DMS53 treated with DMSO at 0.1 percent for 48 hours (cell line): ENCODE measurements around the gene ATAD5.

Experiments
- DNase-seq: peaks from one replicate; lab custom pipeline; 2025; ENCODE audit not compliant: unreplicated experiment; lab: John Stamatoyannopoulos, UW

ATAD5 gene

DNA sequence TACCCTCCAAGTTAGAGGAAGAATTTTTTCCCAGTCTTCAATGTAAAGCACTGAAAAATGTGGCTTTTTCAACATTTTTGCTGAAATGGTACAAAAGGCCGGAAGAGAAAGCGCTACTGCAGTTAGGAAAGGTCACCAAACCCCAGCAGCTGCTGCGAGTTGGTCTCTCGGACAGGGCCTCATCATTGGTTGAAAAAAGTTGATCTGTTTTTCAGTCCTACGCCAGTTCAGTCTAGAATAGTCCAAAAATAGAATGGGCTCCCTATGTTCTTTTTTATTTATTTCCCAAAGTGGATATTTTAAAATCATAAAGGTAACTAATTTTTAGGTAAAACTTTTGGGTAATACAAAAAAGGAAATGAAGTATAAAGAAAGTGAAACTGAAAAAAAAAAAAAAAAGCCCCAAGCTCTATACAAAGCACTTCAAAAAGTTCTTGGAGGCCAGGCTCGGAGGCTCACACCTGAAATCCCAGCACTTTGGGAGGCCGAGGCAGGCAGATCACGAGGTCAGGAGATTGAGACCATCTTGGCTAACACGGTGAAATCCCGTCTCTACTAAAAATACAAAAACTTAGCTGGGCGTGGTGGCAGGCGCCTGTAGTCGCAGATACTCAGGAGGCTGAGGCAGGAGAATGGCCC, 107.4 kb downstream of the ATAD5 start:
- DNase-seq = no peak

DNA sequence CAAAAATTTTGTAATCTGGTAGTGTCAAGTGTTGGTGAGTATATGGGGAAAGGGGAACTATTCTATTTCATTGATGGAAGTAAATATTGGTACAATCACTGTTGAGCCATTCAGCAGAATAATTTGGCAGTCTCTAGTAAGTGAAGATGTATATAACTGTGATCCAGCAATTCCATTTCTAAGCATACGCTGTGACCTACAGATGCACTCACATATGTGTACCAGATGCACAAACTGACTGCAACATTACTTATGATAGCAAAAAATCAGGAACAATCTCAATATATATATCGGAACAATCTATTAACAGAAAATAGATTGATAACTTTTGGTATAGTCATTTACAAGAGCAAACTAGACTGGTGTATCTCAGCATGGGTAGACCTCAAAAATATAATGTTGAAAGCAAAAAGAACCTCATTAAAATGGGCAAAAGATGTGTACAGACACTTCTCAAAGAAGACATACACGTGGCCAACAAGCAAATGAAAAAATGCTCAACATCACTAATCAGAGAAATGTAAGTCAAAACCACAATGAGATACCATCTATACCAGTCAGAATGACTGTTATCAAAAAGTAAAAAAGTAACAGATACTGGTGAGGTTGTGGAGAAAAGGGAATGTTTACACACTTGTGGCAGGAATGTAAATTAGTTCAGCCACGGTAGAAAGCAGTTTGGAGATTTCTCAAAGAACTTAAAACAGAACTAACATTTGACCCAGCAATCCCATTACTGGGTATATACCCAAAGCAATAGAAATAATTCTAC, 110.7 kb downstream of the ATAD5 start:
- no peak for DNase-seq
